Eye (tissue), 1 donor: ENCODE measurements around the gene OR8D1.
"Not testable (repeated sequence)": the region's sequence is repeated elsewhere in the genome, so short reads cannot be mapped to it uniquely, and the experiment has no call there.

Experiments
- DNase-seq: peaks from one replicate; pipeline ENCODE4 v3.0.0-alpha.2; 2015

The OR8D1 gene

DNA sequence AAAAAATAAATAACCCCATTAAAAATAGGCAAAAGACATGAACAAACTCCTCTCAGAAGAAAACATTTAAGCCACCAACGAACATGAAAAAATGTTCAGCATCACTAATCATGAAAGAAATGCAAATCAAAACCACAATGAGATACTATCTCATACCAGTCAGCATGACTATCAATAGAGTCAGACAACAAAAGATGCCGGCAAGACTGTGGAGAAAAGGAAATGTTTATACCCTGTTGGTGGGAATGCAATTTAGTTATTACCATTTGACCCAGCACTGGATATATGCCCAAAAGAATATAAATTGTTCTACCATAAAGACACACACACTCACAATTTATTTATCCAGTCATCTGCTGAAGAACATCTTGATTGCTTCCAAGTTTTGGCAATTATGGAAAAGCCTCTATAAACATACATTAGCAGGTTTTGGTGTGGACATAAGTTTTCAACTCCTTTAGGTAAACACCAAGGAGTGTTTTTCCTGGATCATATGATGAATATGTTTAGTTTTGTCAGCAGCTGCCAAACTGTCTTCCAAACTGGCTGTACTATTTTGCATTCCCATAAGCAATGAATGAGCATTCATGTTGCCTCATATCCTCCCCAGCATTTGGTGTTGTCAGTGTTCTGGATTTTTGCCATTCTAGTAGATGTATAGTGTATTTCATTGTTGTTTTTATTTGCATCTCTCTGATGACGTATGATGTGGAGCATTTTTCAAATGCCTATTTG, 28.0 kb downstream of the OR8D1 start:
- no peak for DNase-seq

DNA sequence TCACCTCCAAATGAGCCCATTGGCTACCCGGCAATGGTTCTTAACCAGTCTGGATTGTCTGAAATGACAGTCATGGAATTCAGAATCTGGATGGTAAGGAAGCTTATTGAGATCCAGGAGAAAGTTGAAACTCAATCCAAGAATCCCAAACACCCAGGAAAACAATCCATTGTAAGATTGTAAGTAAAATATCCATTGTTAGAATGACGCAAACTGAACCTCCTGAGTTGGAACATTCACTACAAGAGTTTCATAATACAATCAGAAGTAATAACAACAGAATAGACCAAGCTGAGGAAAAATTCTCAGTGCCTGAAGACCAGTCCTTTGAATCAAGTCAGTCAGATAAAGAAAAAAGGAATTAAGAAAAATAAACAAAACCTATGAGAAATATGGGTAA, 35.5 kb downstream of the OR8D1 start:
- DNase-seq, result no peak

DNA sequence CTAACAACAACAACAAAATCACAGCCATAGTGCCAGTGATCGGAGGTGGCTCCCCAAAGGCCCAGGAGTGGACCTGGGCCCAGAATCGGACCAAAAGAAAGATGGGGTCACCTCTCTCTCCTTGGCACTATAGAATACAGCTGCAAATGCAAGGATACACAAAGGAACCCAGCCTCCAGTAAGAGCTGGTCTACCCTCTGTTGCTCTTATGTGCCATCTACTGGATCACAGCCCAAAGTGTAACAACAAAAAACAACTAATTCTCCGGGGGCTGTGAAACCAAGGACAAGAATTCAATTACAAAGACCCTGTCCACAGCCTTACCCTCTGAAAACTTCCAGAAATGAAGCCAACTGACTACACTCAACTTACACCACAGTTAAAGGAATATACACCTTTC, 35.9 kb downstream of the OR8D1 start:
- DNase-seq, result no peak

DNA sequence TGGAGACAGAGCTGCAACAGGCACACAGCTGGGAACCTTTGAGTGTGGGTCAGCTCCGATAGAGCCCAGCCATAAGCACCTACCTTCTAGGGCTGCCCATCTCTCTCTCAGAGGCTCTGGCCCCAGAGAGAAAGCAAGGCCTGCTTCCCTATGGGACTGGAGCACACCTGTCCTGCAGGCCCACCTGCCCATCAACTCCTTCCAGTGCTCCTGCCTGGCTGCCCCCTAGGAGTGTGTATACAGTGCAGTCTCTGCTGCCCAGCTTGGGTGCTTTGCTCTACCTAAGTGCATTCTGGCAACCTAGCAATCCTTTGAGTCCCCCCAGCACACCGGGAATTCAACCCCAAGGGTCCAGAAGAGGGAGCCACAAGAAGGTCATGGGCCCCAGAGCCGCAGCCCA, 36.5 kb downstream of the OR8D1 start:
- no peak for DNase-seq

DNA sequence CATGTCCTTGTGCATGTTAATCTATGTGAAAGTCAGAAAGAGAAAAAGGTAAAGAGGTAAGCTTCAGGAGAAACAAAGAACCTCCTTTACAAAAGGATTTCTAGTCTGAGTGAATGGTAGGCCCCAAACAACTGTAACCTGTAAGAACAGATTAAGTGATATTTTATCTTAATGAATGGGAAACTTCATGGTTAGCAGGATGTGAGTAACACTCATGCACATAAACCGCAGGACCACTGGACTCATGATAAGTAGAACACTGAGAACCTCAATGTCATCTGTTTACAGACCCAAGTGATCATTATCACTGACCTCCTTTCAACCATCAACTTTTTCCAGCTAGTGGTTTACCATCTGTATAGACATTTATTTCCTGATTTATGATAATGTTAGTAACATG, 37.7 kb downstream of the OR8D1 start:
- DNase-seq, result no peak

DNA sequence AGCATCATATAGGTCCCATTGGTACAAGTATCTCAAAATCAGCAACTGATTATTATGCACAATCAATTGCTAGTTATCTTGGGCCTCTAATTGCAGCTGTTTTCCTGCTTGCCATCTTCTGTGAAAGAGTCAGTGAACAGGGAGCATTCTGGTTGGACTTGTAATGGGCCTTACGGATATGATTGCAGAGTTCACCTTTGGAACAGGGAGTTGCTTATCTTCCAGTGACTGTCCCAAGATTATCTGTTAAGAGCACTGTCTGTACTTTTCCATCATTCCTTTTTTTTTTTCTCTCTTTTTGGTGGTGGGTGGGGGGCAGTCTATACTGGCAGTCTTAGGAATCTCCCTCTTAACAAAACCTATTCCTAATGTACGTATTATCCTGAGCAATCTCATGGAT, 39.7 kb downstream of the OR8D1 start:
- DNase-seq, result no peak

DNA sequence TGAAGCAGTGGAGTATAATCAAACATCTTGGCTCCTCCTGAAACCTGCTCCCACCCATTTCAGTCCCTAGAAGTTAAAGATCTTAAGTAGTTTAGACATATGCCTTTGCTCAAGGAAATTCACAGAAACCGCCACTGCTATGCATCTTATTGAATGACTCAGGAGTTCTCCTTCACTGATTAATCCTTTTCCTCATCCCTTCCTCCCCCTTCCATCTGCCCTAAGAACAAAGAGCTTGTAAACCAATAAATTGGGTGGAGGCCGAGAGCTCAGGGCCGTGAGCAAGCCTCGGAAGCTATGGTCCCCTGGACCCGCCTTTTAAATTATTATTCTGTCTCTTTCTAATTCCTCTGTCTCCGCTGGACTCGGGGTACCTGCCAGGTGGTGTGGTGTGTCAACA, 42.9 kb downstream of the OR8D1 start:
- DNase-seq, result not testable (repeated sequence)

DNA sequence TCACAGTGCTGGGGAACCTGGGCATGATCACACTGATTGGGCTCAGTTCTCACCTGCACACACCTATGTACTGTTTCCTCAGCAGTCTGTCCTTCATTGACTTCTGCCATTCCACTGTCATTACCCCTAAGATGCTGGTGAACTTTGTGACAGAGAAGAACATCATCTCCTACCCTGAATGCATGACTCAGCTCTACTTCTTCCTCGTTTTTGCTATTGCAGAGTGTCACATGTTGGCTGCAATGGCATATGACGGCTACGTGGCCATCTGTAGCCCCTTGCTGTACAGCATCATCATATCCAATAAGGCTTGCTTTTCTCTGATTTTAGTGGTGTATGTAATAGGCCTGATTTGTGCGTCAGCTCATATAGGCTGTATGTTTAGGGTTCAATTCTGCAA, 48.7 kb downstream of the OR8D1 start:
- not testable (repeated sequence) for DNase-seq

DNA sequence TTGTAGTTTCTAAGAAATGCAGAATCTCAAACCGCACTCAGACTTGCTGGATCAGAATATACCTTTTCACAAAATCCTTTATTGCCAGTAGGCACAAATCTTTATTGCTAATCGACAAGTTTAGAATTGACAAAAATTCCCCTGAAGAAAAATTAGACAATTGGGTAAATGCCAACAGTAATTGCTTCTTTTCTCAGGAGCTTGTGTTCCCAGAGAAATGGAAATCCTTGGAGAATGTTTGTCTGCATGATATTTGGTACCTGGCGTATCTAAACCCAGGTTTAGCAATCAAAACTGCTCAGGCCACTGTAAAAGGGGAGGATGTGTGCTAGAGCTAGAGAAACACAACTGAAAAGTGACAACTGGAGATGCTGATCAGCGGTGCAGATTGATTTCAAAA, 57.7 kb downstream of the OR8D1 start, which contains the start of gene OR8G5:
Gene OR8G5 (plus strand): TSS at position 301 of the 400 bp plus-strand sequence. CDS start 8,556 bp downstream, outside the sequence.
- no peak for DNase-seq
